ENCODE results near the gene BTBD9.

Gene BTBD9

DNA sequence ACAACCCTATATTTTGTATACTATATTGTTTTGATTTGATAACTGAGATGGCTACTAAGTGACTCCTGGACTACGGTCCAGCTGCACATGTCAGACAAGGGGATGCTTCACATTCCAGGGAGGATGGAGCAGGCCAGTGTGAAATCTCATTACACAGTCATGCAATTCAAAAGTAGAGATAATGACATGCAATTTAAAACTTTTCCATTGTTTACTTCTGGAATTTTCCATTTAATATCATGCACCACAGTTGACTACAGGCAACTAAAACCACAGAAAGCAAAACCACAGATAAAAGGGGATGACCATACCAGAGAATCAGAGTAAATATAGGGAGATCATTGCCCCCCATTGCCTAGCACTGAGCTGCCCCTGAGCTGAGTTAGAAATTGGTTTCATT is 366.4 kb downstream of the BTBD9 start:
- no peak for DNase-seq

DNA sequence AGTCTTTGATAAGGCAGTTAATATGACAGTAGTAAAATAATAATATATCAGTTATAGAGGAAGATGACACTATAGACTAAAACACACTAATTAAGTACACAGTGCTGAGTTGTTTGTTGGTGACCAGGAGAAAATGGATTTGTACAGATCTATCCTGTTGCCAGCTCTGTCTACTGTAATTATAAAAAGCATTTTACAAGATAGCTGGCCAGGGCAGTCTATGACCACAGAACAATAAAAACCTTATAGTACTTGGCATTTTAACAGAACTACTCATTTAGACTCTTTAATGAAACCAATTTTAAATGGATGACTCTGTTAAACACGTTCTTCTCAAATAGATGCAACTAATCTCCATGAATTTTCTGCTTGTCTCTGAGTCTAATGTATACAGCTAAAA is 367.5 kb downstream of the BTBD9 start:
- no peak for DNase-seq

DNA sequence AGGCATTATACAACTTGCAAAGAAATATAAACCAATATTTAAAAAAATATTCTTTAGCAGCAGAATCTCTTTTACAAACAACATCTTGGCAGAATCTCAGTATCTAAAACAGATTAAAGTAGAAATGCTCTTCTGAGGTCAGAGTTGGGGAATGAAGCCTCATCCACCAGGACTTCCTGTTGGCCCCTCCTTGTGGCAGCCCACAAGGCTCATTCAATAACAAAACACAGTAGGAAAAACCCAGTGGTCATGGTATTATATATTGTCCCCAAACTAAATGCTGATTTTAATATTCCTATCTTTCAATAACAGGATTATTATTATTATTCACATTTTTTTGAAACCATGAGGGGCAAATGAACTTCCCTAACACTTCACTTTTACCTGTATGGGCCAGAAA is 368.6 kb downstream of the BTBD9 start:
- DNase-seq = no peak

DNA sequence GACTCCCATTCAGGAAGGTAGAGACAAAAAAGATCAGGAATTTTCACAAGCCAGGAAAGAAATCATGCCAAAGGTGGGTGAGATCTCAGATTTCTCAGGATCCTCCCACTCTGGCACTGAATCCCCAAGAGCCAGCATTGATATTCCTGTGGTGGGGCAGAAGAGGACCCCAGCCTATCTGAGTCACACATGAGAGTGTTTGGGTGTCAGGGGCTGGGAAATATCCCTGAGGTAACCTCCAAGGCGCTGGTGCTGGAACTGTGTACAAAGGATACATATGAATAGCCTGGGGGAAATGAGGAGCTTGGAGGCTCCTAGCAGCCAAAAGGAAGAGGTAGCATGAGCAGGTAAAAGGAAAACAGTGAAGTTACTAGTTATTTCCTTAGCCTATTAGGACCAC is 369.4 kb downstream of the BTBD9 start:
- no peak for DNase-seq

DNA sequence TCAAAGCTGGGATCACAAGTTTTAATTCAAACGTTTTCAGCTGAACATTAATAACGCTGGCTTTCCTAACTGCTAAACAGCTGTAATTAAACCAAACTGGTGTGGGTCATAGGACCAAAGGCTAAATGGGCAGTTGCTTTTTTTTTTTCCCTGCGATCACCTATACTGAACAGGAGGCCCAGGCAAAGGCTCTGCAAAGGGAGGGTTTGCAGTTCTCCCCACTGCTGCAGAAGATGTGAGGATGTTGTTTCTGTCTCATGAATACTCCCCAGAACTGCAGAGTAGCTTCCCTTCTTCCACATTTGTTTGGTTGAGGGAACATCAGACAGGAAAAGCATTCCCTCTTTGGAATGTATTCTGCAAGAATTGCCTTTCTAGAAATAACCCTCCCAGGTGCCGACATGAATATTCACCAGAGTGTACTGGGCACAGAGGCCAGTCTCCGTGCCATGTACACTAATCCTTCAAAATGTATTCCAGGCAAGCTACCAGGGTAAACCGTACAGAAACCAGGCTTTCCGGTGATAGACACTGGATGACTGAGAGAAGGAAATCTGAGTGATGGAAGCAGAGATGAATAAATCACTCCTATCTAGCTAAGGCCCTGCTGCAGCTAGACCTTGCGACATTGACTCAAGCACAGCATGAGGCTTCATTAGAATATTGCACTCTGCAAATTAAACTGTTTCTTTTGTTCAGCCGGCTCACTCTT is 370.1 kb downstream of the BTBD9 start:
- DNase-seq = no peak

DNA sequence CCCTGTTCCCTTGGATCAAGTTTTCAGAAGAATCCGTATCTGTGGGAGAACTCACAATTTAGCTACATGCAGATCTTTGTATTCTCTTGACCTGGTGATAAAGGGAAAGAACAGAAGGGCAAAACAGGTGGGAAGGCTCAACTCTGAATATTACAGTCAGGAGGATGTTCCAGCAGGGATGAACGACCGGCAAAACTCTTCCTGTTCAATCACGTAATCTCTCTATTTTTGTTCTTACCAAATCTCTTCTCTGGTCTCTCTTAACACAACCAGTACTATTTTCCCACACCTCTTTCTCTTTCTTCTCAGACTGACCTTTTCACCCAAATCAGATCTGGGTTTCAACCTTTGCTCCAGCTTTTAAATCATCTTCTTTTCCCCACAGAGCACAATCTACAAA is 371.4 kb downstream of the BTBD9 start:
- DNase-seq = no peak

DNA sequence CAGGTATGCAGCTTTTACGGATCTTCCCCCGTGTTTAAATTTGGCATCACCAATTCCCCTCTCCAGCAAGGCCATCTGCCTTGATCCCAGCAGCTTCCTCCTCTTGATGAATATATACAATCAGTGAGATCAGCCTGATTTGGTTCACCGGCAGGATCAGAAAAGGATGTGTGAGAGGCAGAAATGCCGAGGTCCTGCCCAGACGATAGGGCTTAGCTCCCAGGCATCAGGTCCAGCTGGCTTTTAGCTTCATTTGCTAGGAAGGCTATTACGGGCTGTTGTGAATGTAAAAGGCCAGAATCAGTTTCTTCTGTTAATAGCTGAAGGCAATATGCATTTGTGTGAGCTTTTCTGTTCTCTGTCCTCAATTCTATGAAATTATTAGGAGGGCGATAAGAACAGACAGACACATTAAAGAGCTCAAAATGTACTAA is 372.8 kb downstream of the BTBD9 start:
- no peak for DNase-seq

DNA sequence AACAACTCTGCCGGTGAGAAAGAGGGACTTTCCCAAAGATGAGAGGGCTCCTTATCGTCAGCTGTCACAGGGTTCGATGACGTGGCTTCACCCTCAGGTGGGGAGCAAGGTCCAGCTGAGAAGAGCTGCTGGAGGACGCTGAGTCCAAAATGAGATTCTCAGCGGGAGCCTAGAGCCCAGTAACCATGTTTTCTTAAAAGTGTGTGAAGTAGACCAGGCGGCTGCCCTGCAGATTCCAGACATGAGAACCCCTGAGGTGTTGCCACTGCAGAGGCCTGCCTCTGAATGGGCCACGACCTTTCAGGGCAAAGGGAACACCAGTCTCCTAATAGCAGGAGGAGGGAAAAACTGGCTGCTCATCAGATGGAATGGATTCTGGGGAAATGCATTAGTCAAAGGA is 375.1 kb downstream of the BTBD9 start:
- DNase-seq = no peak

DNA sequence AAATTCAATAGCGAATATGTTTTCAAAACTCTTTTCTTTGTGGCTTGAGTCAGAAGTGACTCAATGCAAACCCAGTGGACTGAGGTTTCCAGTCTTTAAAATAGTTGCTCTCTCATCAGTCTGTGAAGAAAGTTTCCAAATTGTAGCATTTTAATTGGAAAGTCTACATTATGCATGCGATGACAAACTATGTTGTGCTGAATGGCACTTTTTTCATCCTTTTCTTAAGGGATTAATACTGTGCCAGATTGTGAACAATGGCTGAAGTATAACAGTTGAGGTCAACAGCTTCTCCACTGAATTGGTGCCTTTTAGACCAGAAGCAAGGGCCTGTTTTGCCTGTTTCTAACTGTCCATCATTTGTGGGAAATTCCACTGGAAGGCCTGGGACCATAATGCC is 377.1 kb downstream of the BTBD9 start:
- no peak for DNase-seq

DNA sequence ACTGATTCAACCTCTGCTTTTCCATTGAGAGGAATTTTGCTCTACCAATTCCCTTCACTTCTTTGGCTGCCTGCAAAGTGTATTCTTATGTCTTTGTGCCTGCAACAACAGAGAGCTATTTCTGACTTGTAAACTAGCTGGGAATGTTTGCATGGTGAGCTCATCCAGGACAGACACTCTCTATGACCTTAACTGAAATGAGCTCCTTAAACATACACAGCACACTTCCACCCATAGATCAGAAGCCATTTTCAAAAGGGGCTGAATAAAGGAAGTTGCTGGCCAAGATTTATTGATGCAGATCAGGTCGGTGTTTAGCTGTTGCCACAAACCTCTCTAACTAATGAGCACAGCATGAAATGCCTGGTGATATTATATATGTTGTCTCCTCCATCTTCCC is 377.7 kb downstream of the BTBD9 start:
- no peak for DNase-seq

DNA sequence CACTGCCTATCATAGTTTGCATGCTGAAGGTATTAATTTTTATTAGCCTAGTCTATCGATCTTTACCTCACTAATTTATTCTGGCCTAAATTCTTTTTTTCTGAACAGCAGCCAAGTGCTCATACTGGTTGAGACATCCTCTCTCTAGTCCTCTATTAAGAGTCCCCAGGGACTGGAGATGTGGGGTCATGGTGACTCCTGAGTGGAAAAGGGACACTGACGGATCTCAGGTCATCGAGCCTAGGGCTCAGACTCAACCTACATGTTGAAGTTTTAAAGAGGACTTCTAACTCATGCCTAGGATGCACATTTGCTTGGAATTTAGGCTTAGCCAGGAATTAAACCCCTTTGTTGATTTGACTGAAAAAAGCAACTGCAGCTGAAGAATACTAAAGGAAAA is 378.1 kb downstream of the BTBD9 start:
- DNase-seq = no peak

DNA sequence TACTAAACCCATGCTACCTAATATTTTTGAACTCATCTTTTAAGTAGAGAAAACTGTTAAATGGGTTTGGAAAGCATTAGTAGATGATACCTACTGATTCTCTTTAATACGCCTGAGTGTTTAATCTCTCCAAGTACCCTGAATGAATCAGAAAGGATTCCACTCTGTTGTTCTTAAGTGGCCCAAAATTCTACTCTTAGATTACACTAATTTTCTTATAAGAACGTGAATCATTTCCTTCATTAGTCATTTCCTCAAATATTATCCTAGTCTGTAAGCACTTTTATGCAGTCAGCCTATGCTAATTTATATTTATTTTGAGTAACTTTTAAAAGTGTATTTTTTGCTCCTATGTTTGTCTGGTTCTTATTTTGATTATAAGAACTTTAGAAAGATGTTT is 380.0 kb downstream of the BTBD9 start:
- no peak for DNase-seq

DNA sequence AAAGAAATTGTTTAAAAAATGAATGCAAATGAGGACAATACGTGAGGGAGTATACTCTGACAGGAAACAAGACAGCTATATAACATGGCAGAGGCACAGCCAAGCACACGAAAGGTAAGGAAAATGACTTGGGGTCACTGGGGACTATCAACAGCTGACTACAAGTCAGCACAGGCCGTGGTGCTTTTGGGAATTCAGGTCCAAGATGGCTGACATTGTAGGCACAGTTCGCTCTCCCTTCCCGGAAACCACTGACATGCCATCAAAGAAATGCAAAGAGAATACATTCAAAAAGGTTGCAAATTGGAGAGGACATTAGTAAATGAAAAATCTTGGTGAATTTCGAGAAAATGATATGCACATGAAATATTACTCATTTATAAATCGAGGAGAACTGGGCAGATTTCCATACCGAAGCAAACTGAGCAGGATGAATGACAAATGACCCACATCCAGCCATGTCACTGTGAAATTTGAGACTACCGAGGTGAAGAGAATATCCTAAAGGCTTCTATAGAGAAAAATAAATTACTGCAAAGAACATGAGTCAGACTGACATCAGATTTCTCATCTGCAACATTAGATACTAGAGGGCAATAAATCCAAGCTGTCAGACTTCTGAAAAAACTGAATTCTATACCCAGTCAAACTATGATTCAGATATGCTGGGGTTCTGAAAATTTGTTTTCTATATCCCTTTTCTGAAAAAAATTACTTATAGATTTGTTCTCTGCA is 391.1 kb downstream of the BTBD9 start:
- no peak for DNase-seq

DNA sequence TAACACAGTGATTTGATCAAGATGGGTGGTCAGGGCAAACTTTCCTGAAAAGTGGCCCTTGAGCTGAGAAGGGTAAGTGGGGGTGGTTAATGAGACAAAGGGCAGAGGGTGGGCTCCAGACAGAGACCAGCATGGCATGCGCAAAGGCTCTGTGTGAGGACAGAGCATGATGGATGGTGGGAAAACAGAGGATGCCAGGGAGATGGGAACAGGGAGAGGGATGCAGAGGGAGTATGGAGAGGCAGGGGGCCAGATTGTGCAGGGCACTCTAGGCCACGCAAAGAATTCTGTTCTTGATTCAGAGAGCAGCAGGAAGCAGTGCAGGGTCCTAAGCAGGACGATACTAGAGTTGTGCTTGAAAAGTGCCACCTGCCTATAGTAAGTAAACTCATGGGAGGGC is 394.4 kb downstream of the BTBD9 start:
- no peak for DNase-seq

DNA sequence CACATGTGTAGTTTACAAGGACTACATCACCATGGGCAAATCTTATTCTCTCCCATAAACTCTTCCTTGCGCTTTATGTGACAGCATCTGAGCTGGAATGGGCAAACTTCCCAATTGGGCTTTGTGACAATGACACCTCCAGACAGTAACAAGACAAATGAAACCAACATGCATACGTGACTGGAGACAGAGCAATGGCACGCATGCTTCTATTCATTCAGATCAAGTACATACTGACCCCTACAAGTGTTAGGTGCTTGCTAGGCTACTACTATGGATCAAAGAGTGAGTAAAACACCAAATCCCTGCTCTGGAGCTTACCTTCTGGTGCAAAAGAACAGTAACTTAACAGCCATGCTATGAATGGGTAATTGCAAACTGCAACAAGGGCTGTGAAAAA is 394.9 kb downstream of the BTBD9 start:
- DNase-seq = no peak

DNA sequence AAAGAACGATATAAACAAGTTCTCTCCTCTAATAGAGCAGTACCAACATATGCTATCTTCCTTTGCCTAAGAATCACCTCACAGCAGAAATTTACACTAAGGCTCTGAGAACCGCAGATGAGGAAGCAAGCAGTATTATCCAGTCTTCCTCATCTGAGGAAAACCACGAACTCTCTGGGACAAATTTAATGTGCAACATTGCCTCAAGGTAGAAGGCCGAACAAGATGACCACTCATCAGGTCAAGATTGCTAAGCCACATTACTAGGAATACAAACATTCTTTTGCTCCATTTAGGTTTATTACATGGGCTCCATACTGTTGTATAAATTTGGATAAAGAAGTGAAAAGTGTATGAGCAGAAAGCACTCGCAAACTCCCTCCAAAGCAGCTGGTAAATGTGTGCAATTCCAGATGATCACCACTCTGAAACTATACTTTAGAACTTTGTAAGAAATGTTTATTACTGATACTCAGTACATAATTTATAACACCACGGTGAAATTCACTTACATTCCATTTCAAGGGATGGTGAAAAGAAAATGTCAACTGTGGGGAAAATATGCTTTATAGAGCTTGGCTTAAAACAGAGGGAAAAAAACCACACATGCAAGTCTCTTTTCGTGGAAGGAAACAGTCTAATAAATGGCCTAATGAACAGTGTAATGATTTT is 398.4 kb downstream of the BTBD9 start:
- no peak for DNase-seq

DNA sequence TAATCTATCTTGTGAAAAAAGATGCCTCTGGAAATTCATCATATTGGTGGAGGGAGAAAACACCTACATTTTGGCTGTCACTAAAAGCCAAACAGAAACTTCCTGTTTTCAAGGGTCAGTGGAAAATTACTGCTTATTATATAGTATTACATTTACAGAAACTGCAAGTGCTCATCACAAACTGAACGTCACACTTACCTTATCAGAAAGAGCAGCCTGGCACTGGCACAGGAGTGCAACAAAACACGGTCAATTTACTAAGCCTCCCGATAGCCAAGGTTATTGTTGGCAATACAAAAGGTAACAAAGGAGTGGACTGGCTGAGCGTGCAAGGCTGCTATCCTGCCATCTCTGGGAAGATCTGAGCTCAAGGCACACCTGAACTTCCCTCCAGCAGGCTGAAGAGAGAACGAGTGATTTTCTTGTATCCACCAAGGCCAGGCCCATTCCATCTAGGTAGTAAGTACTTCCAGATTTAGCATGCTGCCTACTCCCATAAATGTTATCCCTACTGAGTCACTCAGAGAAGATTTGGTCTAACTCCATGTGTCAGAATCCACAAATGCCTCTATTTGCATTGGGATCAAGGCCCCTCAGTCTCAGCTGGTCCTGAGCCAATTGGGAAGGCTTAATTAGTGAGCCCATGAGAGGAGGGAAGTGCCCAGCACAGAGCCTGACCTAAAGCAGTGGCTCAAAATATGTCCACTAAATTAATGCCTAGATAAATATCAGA is 399.8 kb downstream of the BTBD9 start:
- no peak for DNase-seq

DNA sequence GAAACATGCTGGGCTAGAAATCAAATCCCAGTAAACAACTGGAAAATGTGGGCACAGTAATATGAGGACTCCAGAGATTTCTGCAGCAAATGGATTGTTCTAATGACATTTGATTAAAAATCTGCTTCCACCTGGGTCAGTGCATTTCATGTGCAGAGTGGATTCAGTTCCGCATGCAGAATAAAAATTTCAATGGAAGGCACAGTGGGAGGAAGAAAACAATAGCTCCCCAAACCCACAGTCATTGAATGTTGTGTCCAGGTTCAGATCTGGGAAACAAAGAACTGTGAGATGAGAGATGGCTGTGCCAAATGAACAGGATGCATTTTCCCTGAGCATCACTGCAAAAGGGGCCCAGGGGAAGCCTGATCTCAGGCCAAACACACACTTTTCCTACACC is 403.1 kb downstream of the BTBD9 start:
- no peak for DNase-seq

DNA sequence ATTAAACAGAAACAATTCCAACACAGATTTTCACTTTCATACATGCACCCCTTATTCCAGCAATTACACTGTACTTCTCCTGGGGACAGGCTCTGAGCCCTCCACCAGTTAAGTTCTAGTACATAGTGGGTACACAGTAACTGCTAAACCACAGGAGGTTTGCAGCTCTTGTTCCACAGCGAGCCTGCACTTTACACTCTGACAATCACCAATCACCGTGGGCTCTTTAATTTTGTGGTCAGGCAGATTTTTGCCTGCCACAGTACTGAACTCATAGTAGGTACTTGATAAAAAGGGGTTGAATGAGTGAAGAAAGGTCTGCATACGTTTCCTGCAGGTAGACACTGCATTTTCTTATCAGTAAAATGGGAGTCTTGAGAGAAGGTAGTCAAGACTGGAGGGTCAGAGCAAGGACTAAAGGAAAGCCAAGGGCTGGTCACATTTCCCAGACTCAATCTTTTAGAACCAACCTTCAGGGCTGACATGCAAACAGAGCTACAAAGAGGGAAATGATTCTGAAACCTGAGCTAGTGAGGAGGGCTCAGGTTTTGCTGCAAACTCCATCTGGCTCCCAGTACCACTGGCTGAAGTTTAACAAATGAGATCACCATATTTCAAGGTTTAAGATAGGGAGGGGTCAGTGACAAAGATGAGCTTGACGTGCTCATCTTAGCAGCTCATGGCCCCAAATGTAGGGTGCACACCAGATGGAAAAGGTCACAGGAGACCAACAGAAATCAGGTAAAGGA is 404.6 kb downstream of the BTBD9 start:
- no peak for DNase-seq

DNA sequence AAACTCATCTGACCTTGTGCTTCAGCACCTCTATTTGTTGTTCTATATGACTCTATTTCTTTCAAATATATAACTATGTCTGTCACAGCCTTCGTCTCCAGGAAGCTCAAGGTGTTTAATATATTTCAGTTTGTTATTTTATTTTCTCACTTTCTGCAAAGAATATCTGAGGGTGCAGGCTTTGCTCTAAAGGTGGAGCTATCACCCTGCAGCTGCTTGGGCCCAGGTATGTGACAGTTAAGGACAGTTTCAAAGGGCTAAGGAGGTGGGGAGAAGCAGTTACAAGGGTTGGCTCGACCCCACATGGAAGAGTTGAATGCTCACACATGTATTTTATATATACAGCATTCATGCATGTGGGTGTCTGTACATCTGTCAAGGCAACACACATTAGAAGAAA is 405.6 kb downstream of the BTBD9 start:
- no peak for DNase-seq

DNA sequence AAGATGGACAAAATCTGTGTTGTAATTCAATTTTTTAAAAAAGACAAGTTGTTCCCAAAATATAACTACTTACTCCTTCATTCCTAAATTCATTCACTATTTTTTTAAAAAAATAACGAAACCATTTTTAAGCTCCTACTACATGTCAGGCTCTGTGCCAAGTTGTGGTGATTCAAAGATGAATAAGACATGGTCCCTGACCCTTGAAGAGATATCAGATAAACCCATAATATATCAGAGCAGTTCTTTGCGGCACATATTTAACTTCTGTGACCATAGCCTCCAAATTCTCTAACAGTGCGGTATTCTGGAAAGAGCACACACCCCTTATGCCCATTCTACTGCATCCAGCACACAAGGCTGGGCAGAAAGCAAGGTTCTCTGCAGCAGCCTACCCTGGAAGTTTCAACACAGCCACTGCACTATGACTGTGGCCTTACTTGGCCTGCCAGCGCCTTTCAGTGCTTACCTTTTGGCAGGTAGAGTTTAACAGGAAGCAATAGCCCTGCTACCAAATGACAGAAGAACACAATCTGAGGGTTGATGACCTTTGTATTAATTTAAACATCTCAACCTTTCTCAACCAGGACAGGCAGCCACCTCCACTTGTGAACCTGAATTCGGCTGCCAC is 406.5 kb downstream of the BTBD9 start:
- no peak for DNase-seq

DNA sequence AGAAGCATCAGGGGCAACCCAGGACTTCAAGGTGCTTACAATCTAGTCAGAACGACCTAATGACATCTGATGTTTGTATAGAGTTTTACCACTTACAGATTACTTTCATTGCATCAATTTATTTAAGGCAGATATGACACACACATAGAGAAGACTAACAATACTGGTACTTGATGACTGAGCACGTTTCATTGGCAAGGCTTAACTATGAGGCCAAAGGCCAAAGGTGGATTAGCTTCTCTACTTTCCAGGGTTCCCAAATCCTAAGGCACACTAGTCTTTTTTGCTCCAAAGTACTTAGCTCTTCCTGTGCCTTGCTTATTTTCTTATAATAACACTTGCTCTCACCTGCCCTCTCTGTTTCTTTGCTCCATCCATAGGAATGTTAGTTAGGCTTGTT is 414.0 kb downstream of the BTBD9 start:
- no peak for DNase-seq

Measured in SHP77 (cell line).